Duodenal mucosa (tissue), 2 donors: ENCODE measurements around the gene DIRAS3.
"Not testable (repeated sequence)": the region's sequence is repeated elsewhere in the genome, so short reads cannot be mapped to it uniquely, and the experiment has no call there.

ENCODE experiments used
- H3K27ac ChIP-seq: one replicate; pipeline ENCODE4 v1.7.0; 2013; ENCODE audit warnings: low read depth, low read length
- H3K27me3 ChIP-seq, 2 donors: one replicate each; pipeline ENCODE4 v1.7.0; 2013; ENCODE audit warnings: low read length in 2 of 2, control low read depth in 1 of 2; ENCODE audit not compliant: insufficient read depth in 2 of 2, control insufficient read depth in 1 of 2
- H3K36me3 ChIP-seq, 2 donors: one replicate each; pipeline ENCODE4 v1.7.0; 2013; ENCODE audit warnings: low read length in 2 of 2, control low read depth in 1 of 2; ENCODE audit not compliant: insufficient read depth in 2 of 2, control insufficient read depth in 1 of 2
- H3K4me1 ChIP-seq, 2 donors: one replicate each; pipeline ENCODE4 v1.7.0; 2013; ENCODE audit warnings: low read length in 2 of 2, control low read depth in 1 of 2; ENCODE audit not compliant: insufficient read depth in 2 of 2, control insufficient read depth in 1 of 2
- H3K4me3 ChIP-seq, 2 donors: one replicate each; pipeline ENCODE4 v1.7.0; 2013; ENCODE audit warnings: low read length in 2 of 2, low read depth in 1 of 2
- H3K9ac ChIP-seq, 2 donors: one replicate each; pipeline ENCODE4 v1.7.0; 2013; ENCODE audit warnings: low read length in 2 of 2, low read depth in 1 of 2
- H3K9me3 ChIP-seq, 2 donors: one replicate each; pipeline ENCODE4 v1.7.0; 2013; ENCODE audit warnings: low read length in 2 of 2, control low read depth in 1 of 2; ENCODE audit not compliant: control insufficient read depth in 1 of 2

Gene DIRAS3

GRCh38 chr1:68028566-68028965 is 21.9 kb downstream of the DIRAS3 start:
- H3K27me3 ChIP-seq, result no peaks in the 10 kb centered on the region
- no peak overlapping the region for H3K4me3 ChIP-seq
- no peaks in the 10 kb centered on the region for H3K4me1 ChIP-seq
- no peak overlapping the region for H3K27ac ChIP-seq
- no peak overlapping the region for H3K9ac ChIP-seq
- H3K9me3 ChIP-seq, result no peaks in the 10 kb centered on the region
- no peaks in the 10 kb centered on the region for H3K36me3 ChIP-seq

GRCh38 chr1:68024635-68025338 is 25.6 kb downstream of the DIRAS3 start:
- no peak overlapping the region for H3K9ac ChIP-seq
- H3K27me3 ChIP-seq, result no peaks in the 10 kb centered on the region
- no peak overlapping the region for H3K4me3 ChIP-seq
- no peaks in the 10 kb centered on the region for H3K36me3 ChIP-seq
- H3K27ac ChIP-seq, result no peak overlapping the region
- no peaks in the 10 kb centered on the region for H3K9me3 ChIP-seq
- H3K4me1 ChIP-seq, result no peaks in the 10 kb centered on the region

GRCh38 chr1:68016381-68016780 is 34.0 kb downstream of the DIRAS3 start:
- Histone ChIP-seq H3K27me3 (no peaks in the 10 kb centered on the region), H3K9ac (no peak overlapping the region), H3K4me1 (no peaks in the 10 kb centered on the region), H3K36me3 (no peaks in the 10 kb centered on the region), H3K9me3 (no peaks in the 10 kb centered on the region), H3K4me3 (no peak overlapping the region), H3K27ac (no peak overlapping the region)

- H3K27ac ChIP-seq, result no peak overlapping the region
Observed at GRCh38 chr1:68015971-68016370, 34.5 kb downstream of the DIRAS3 start.

GRCh38 chr1:68015369-68015768 is 35.1 kb downstream of the DIRAS3 start:
- no peak overlapping the region for H3K27ac ChIP-seq
- no peak overlapping the region for H3K4me3 ChIP-seq
- no peaks in the 10 kb centered on the region for H3K9me3 ChIP-seq
- no peaks in the 10 kb centered on the region for H3K4me1 ChIP-seq
- H3K9ac ChIP-seq, result no peak overlapping the region
- no peaks in the 10 kb centered on the region for H3K36me3 ChIP-seq
- H3K27me3 ChIP-seq, result no peaks in the 10 kb centered on the region

More at GRCh38 chr1:68015971-68016370, 34.5 kb downstream of the DIRAS3 start:
- Histone ChIP-seq H3K36me3 (no peaks in the 10 kb centered on the region), H3K9me3 (no peaks in the 10 kb centered on the region), H3K27me3 (no peaks in the 10 kb centered on the region), H3K9ac (no peak overlapping the region), H3K4me1 (no peaks in the 10 kb centered on the region), H3K4me3 (no peak overlapping the region)

GRCh38 chr1:68013351-68013750 is 37.1 kb downstream of the DIRAS3 start:
- H3K27me3 ChIP-seq, result no peaks in the 10 kb centered on the region
- H3K4me3 ChIP-seq, result no peak overlapping the region
- H3K4me1 ChIP-seq, result no peaks in the 10 kb centered on the region
- no peaks in the 10 kb centered on the region for H3K36me3 ChIP-seq
- H3K9ac ChIP-seq, result no peak overlapping the region
- H3K27ac ChIP-seq, result no peak overlapping the region
- no peaks in the 10 kb centered on the region for H3K9me3 ChIP-seq

GRCh38 chr1:68011657-68012375 is 38.6 kb downstream of the DIRAS3 start:
- H3K9me3 ChIP-seq, result no peaks in the 10 kb centered on the region
- H3K9ac ChIP-seq, result no peak overlapping the region
- no peaks in the 10 kb centered on the region for H3K36me3 ChIP-seq
- no peak overlapping the region for H3K4me3 ChIP-seq
- H3K4me1 ChIP-seq, result no peaks in the 10 kb centered on the region
- no peak overlapping the region for H3K27ac ChIP-seq
- H3K27me3 ChIP-seq, result no peaks in the 10 kb centered on the region

GRCh38 chr1:68010543-68010942 is 39.9 kb downstream of the DIRAS3 start:
- no peak overlapping the region for H3K4me3 ChIP-seq
- no peaks in the 10 kb centered on the region for H3K36me3 ChIP-seq
- no peak overlapping the region for H3K9ac ChIP-seq

GRCh38 chr1:68010090-68010489 is 40.3 kb downstream of the DIRAS3 start:
- no peaks in the 10 kb centered on the region for H3K9me3 ChIP-seq
- no peak overlapping the region for H3K9ac ChIP-seq
- H3K27me3 ChIP-seq, result no peaks in the 10 kb centered on the region
- H3K36me3 ChIP-seq, result no peaks in the 10 kb centered on the region
- H3K4me1 ChIP-seq, result no peaks in the 10 kb centered on the region
- no peak overlapping the region for H3K27ac ChIP-seq
- H3K4me3 ChIP-seq, result no peak overlapping the region

More at GRCh38 chr1:68010543-68010942, 39.9 kb downstream of the DIRAS3 start:
- no peaks in the 10 kb centered on the region for H3K9me3 ChIP-seq
- no peaks in the 10 kb centered on the region for H3K27me3 ChIP-seq
- no peaks in the 10 kb centered on the region for H3K4me1 ChIP-seq
- no peak overlapping the region for H3K27ac ChIP-seq

GRCh38 chr1:68003626-68004025 is 46.8 kb downstream of the DIRAS3 start:
- not testable (repeated sequence) for H3K4me1 ChIP-seq, H3K4me3 ChIP-seq, H3K27ac ChIP-seq, H3K27me3 ChIP-seq, H3K36me3 ChIP-seq, H3K9ac ChIP-seq, H3K9me3 ChIP-seq
